DND-41 (cell line): ENCODE measurements around the gene CHEK1.

Experiments
- ATAC-seq: fragments of 200-7000 bp; cut with Tn5 transposase; 3 replicates; pipeline ENCODE4 v1.9.1; 2021; ENCODE audit warnings: low read depth; ENCODE audit not compliant: insufficient read depth
- DNase-seq: peaks from one replicate; pipeline ENCODE4 v3.0.0-alpha.2; 2020
- H2AFZ ChIP-seq: 2 replicates; pipeline ENCODE4 v1.6.0; 2012; ENCODE audit warnings: low read depth, low read length
- H3K27ac ChIP-seq: 2 replicates; pipeline ENCODE4 v1.5.1; 2012; ENCODE audit warnings: low read length, inconsistent platforms
- H3K27me3 ChIP-seq: fragments of 200-600 bp; sonication (generic); 2 replicates; pipeline ENCODE4 v1.6.0; 2012; ENCODE audit warnings: low read length, mild to moderate bottlenecking, inconsistent platforms; ENCODE audit not compliant: insufficient read depth, poor library complexity
- H3K36me3 ChIP-seq: 2 replicates; pipeline ENCODE4 v1.5.1; 2012; ENCODE audit warnings: low read length, inconsistent platforms; ENCODE audit not compliant: insufficient read depth
- H3K4me1 ChIP-seq: 2 replicates; pipeline ENCODE4 v1.5.1; 2012; ENCODE audit warnings: mild to moderate bottlenecking, low read length; ENCODE audit not compliant: insufficient read depth
- H3K4me2 ChIP-seq: 2 replicates; pipeline ENCODE4 v1.6.0; 2012; ENCODE audit warnings: mild to moderate bottlenecking, moderate library complexity, low read length, inconsistent platforms; ENCODE audit not compliant: insufficient read depth
- H3K4me3 ChIP-seq, 2 experiments: fragments of 200-600 bp in 1 of 2; shearing (Covaris generic) in 1 of 2; 2 replicates each; pipeline ENCODE4 v1.5.1; 2012 to 2016; ENCODE audit warnings: inconsistent platforms in 2 of 2, low read length in 2 of 2, mild to moderate bottlenecking in 2 of 2, low read depth in 1 of 2, moderate library complexity in 1 of 2
- H3K79me2 ChIP-seq: 2 replicates; pipeline ENCODE4 v1.6.0; 2012; ENCODE audit warnings: low read length, inconsistent platforms; ENCODE audit not compliant: insufficient read depth
- H3K9ac ChIP-seq: 2 replicates; pipeline ENCODE4 v1.6.0; 2012; ENCODE audit warnings: low read depth, mild to moderate bottlenecking, inconsistent platforms, low read length, moderate library complexity
- H3K9me3 ChIP-seq: 2 replicates; pipeline ENCODE4 v1.5.1; 2012; ENCODE audit warnings: low read length, moderate library complexity, mild to moderate bottlenecking, inconsistent platforms; ENCODE audit not compliant: insufficient read depth, severe bottlenecking
- H4K20me1 ChIP-seq: 2 replicates; pipeline ENCODE4 v1.6.0; 2012; ENCODE audit warnings: low read length; ENCODE audit not compliant: insufficient read depth
- CTCF ChIP-seq: IDR thresholded peaks from 2 replicates; pipeline ENCODE4 v1.5.1; 2012; ENCODE audit warnings: borderline replicate concordance, low read length, moderate library complexity, mild to moderate bottlenecking; ENCODE audit not compliant: poor library complexity, severe bottlenecking; ENCODE audit errors: extremely low read depth
- EZH2 ChIP-seq: IDR thresholded peaks from 3 replicates; pipeline ENCODE4 v1.6.1; 2012; ENCODE audit warnings: borderline replicate concordance, low read depth, mild to moderate bottlenecking, moderate library complexity, low read length, inconsistent platforms; ENCODE audit not compliant: severe bottlenecking

Gene CHEK1

GRCh38 chr11:125625630-125626287 lies 796 bp downstream of the CHEK1 start:
- peaks cover 51% of the 10 kb centered on the region for H3K4me1 ChIP-seq
- peaks cover 66% of the 10 kb centered on the region for H3K79me2 ChIP-seq
- H3K4me2 ChIP-seq, result peak overlapping the region; percentile 99
- TF ChIP-seq CTCF (no peak), EZH2 (no peak)
- peak overlapping the region; percentile 99 for H3K27ac ChIP-seq
- peak overlapping the region; percentile 72 to 95 for H3K4me3 ChIP-seq
- ATAC-seq (peak; percentile 81), DNase-seq (peak; percentile 92)
- H3K36me3 ChIP-seq, result peaks cover 57% of the 10 kb centered on the region
- H2AFZ ChIP-seq, result peak overlapping the region; percentile 98
- peak overlapping the region; percentile 92 for H3K9ac ChIP-seq
- peaks cover 27% of the 10 kb centered on the region; the same call in 1 of the 2 replicates for H4K20me1 ChIP-seq
- H3K9me3 ChIP-seq, result no peaks in the 10 kb centered on the region
- H3K27me3 ChIP-seq, result no peaks in the 10 kb centered on the region

- ATAC-seq, result peak; percentile 58
- Histone ChIP-seq H4K20me1 (peaks cover 30% of the 10 kb centered on the region; the same call in 1 of the 2 replicates), H3K9me3 (no peaks in the 10 kb centered on the region), H3K27me3 (no peaks in the 10 kb centered on the region), H3K27ac (peak overlapping the region; percentile 99), H3K4me3 (peak overlapping the region; percentile 72 to 95), H3K4me1 (peaks cover 56% of the 10 kb centered on the region), H3K9ac (peak overlapping the region; percentile 92), H2AFZ (peak overlapping the region; percentile 98), H3K4me2 (peak overlapping the region; percentile 99), H3K79me2 (peaks cover 72% of the 10 kb centered on the region), H3K36me3 (peaks cover 57% of the 10 kb centered on the region)
- peak; percentile 70 for DNase-seq
- peak; percentile 65 for TF ChIP-seq CTCF
- TF ChIP-seq EZH2, result no peak
Measured at GRCh38 chr11:125626288-125626950, 1.5 kb downstream of the CHEK1 start.

- TF ChIP-seq CTCF (no peak), EZH2 (no peak)
- no peak for ATAC-seq
- Histone ChIP-seq H3K9me3 (no peaks in the 10 kb centered on the region), H3K36me3 (peaks cover 58% of the 10 kb centered on the region), H3K79me2 (peaks cover 82% of the 10 kb centered on the region), H3K4me1 (peaks cover 59% of the 10 kb centered on the region), H3K9ac (peak overlapping the region; percentile 92), H2AFZ (no peak overlapping the region), H3K27ac (peak overlapping the region; percentile 99), H4K20me1 (peaks cover 34% of the 10 kb centered on the region; the same call in 1 of the 2 replicates), H3K4me3 (peak overlapping the region; percentile 72 to 95), H3K27me3 (no peaks in the 10 kb centered on the region), H3K4me2 (peak overlapping the region; percentile 99)
- no peak for DNase-seq
Measured at GRCh38 chr11:125627236-125627910, 2.4 kb downstream of the CHEK1 start.
